Mesenchymal stem cell (in vitro differentiated cells and primary cell): ENCODE measurements around the gene TMPRSS5.

ENCODE experiments used
- DNase-seq: peaks from one replicate; pipeline ENCODE4 v3.0.0-alpha.2; 2013
- H2AFZ ChIP-seq: one replicate; pipeline ENCODE4 v1.6.1; 2013; ENCODE audit warnings: low read depth, mild to moderate bottlenecking, control low read depth, inconsistent platforms, low read length, moderate library complexity
- H2AK5ac ChIP-seq: 2 replicates; pipeline ENCODE4 v1.6.1; 2013; ENCODE audit warnings: low read length, moderate library complexity, mild to moderate bottlenecking, inconsistent platforms; ENCODE audit not compliant: severe bottlenecking
- H2BK120ac ChIP-seq: one replicate; pipeline ENCODE4 v1.6.1; 2013; ENCODE audit warnings: low read depth, mild to moderate bottlenecking, inconsistent platforms, low read length, moderate library complexity
- H2BK12ac ChIP-seq, 2 experiments: one replicate each; pipeline ENCODE4 v1.6.1; 2013; ENCODE audit warnings: inconsistent platforms in 2 of 2, low read length in 2 of 2, mild to moderate bottlenecking in 2 of 2, moderate library complexity in 2 of 2, control low read depth in 1 of 2
- H2BK15ac ChIP-seq: one replicate; pipeline ENCODE4 v1.6.1; 2013; ENCODE audit warnings: mild to moderate bottlenecking, low read depth, inconsistent platforms; ENCODE audit not compliant: poor library complexity, severe bottlenecking
- H2BK5ac ChIP-seq: 2 replicates; pipeline ENCODE4 v1.6.1; 2013; ENCODE audit warnings: low read depth, mild to moderate bottlenecking, low read length, control low read depth, inconsistent platforms; ENCODE audit not compliant: poor library complexity, severe bottlenecking
- H3K14ac ChIP-seq, 2 experiments: one replicate each; pipeline ENCODE4 v1.6.1; 2013; ENCODE audit warnings: inconsistent platforms in 2 of 2, low read length in 2 of 2, control low read depth in 1 of 2, mild to moderate bottlenecking in 1 of 2, moderate library complexity in 1 of 2
- H3K18ac ChIP-seq, 2 experiments: one replicate each; pipeline ENCODE4 v1.6.1; 2013; ENCODE audit warnings: inconsistent platforms in 2 of 2, low read length in 2 of 2, control low read depth in 1 of 2, low read depth in 1 of 2, mild to moderate bottlenecking in 1 of 2
- H3K23ac ChIP-seq, 2 experiments: one replicate each; pipeline ENCODE4 v1.6.1; 2013; ENCODE audit warnings: inconsistent platforms in 2 of 2, low read length in 2 of 2, mild to moderate bottlenecking in 2 of 2, moderate library complexity in 2 of 2, control low read depth in 1 of 2
- H3K27ac ChIP-seq: 2 replicates; pipeline ENCODE4 v1.5.1; 2013; ENCODE audit warnings: mild to moderate bottlenecking, moderate library complexity, low read length, control low read depth, inconsistent platforms; ENCODE audit not compliant: poor library complexity, severe bottlenecking
- H3K27me3 ChIP-seq, 2 experiments: 2 replicates each; pipeline versions ENCODE4 v1.6.1 to v1.7.0; 2013; ENCODE audit warnings: low read length in 2 of 2, mild to moderate bottlenecking in 2 of 2, moderate library complexity in 2 of 2, control low read depth in 1 of 2, inconsistent platforms in 1 of 2; ENCODE audit not compliant: control insufficient read depth in 1 of 2, insufficient read depth in 1 of 2
- H3K36me3 ChIP-seq, 2 experiments: 2 replicates each; pipeline versions ENCODE4 v1.6.1 to v1.7.0; 2013; ENCODE audit warnings: low read length in 2 of 2, control low read depth in 1 of 2, inconsistent platforms in 1 of 2, low read depth in 1 of 2, mild to moderate bottlenecking in 1 of 2; ENCODE audit not compliant: insufficient read depth in 2 of 2, control insufficient read depth in 1 of 2
- H3K4ac ChIP-seq, 2 experiments: one replicate each; pipeline ENCODE4 v1.6.1; 2013; ENCODE audit warnings: inconsistent platforms in 2 of 2, low read length in 2 of 2, mild to moderate bottlenecking in 2 of 2, moderate library complexity in 2 of 2, control low read depth in 1 of 2, low read depth in 1 of 2
- H3K4me1 ChIP-seq: 2 replicates; pipeline ENCODE4 v1.6.1; 2013; ENCODE audit warnings: low read depth, low read length, control low read depth; ENCODE audit not compliant: control insufficient read depth, insufficient read depth
- H3K4me2 ChIP-seq: 2 replicates; pipeline ENCODE4 v1.6.1; 2013; ENCODE audit warnings: low read length, mild to moderate bottlenecking, inconsistent platforms; ENCODE audit not compliant: poor library complexity, severe bottlenecking
- H3K4me3 ChIP-seq, 2 experiments: 2 replicates each; pipeline versions ENCODE4 v1.5.1 to v1.7.0; 2013; ENCODE audit warnings: low read length in 2 of 2, mild to moderate bottlenecking in 2 of 2, control low read depth in 1 of 2, low read depth in 1 of 2; ENCODE audit not compliant: insufficient read depth in 1 of 2
- H3K79me1 ChIP-seq: replicated peaks from 2 replicates; pipeline ENCODE4 v1.6.1; 2013; ENCODE audit warnings: mild to moderate bottlenecking, control low read depth, low read length, inconsistent platforms; ENCODE audit not compliant: poor library complexity, severe bottlenecking
- H3K9ac ChIP-seq: 2 replicates; pipeline ENCODE4 v1.7.0; 2013; ENCODE audit warnings: mild to moderate bottlenecking, low read length, moderate library complexity
- H3K9me3 ChIP-seq: 2 replicates; pipeline ENCODE4 v1.7.0; 2013; ENCODE audit warnings: mild to moderate bottlenecking, low read length; ENCODE audit not compliant: control insufficient read depth
- H4K8ac ChIP-seq: one replicate; pipeline ENCODE4 v1.6.1; 2013; ENCODE audit warnings: inconsistent platforms, mild to moderate bottlenecking, low read length, moderate library complexity
- H4K91ac ChIP-seq: one replicate; pipeline ENCODE4 v1.6.1; 2013; ENCODE audit warnings: mild to moderate bottlenecking, low read length, inconsistent platforms
- WGBS: methylation state at CpG from one replicate; pipeline ENCODE4 v1.1.7; 2013; ENCODE audit warnings: mixed read lengths; 5-methylcytosine and 5-hydroxymethylcytosine counted together

The TMPRSS5 gene

DNA sequence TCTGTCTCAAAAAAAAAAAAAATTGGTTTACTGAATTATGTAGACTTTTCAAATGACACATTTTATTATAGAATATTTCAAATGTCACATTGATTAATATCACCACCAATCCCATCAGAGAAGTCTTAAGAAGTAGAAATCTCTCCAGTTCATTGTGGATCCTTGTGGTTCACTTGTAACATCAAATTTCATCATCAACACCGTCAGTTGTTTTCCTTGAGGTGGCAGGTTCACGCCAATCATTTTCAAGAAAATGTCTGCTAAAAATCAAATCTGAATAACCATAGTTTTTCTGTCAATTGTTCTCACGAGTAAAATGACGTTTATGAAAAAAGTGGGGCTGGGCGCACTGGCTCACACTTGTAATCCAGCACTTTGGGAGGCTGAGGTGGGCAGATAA lies 50.3 kb downstream of the TMPRSS5 start:
- WGBS = 90% methylated on average over 5 of the region's 5 CpGs
- Histone ChIP-seq H2BK5ac (no peak overlapping the region), H2AK5ac (no peak overlapping the region), H3K4me2 (no peak overlapping the region), H2BK120ac (no peak overlapping the region), H3K27ac (no peak overlapping the region), H3K9ac (no peak overlapping the region), H3K4me1 (no peaks in the 10 kb centered on the region), H3K23ac (no peak overlapping the region), H4K91ac (no peak overlapping the region), H3K9me3 (peaks cover 21% of the 10 kb centered on the region), H2BK15ac (no peak overlapping the region), H3K18ac (no peak overlapping the region), H2BK12ac (no peak overlapping the region), H3K4me3 (no peak overlapping the region), H4K8ac (no peak overlapping the region), H3K79me1 (no peaks in the 10 kb centered on the region), H3K14ac (no peak overlapping the region), H3K27me3 (peaks cover 0 to 30% of the 10 kb centered on the region in 2 experiments), H3K36me3 (no peaks in the 10 kb centered on the region), H2AFZ (no peak overlapping the region), H3K4ac (no peak overlapping the region)
- no peak for DNase-seq

DNA sequence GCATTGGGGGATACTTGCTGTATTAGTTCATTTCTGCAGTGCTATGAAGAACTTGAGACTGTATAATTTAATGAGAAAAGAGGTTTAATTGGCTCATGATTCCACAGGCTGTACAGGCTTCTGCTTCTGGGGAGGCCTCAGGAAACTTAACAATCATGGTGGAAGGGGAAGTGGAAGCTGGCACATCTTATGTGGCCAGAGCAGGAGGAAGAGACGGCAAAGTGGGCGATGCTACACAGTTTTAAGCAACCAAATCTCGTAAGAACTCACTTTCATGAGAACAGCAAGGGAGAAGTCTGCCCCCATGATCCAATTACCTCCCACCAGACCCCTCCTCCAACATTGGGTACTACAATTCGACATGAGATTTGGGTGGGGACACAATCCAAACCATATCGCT lies 55.1 kb downstream of the TMPRSS5 start:
- Histone ChIP-seq H3K23ac (no peak overlapping the region), H2BK5ac (no peak overlapping the region), H3K79me1 (no peaks in the 10 kb centered on the region), H2BK15ac (no peak overlapping the region), H3K27ac (no peak overlapping the region), H4K91ac (no peak overlapping the region), H3K14ac (no peak overlapping the region), H2BK12ac (no peak overlapping the region), H3K18ac (no peak overlapping the region), H3K9me3 (peaks cover 28% of the 10 kb centered on the region), H3K27me3 (peaks cover 0 to 38% of the 10 kb centered on the region in 2 experiments), H3K36me3 (no peaks in the 10 kb centered on the region), H4K8ac (no peak overlapping the region), H3K9ac (no peak overlapping the region), H3K4ac (no peak overlapping the region), H2AK5ac (no peak overlapping the region), H2BK120ac (no peak overlapping the region), H3K4me1 (no peaks in the 10 kb centered on the region), H2AFZ (no peak overlapping the region), H3K4me3 (no peak overlapping the region), H3K4me2 (no peak overlapping the region)
- WGBS = 69% methylated on average over 5 of the region's 5 CpGs
- no peak for DNase-seq

DNA sequence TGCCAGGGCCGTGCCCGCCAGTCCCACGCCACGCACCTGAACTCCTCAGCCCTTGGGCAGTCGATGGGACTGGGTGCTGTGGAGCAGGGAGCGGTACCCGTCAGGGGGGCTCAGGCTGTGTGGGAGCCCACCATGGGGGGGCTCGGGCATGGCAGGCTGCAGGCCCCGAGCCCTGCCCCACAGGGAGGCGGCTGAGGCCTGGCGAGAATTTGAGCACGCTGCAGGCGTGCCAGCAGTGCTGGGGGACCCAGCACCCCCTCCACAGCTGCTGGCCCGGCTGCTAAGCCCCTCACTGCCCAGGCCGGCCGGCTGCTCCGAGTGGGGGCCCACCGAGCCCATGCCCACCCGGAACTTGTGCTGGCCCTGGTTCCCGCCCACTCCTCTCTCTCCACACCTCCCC lies 56.8 kb downstream of the TMPRSS5 start:
- Histone ChIP-seq H3K23ac (no peak overlapping the region), H2BK12ac (no peak overlapping the region), H3K36me3 (no peaks in the 10 kb centered on the region), H3K4me3 (no peak overlapping the region), H4K91ac (no peak overlapping the region), H2BK5ac (no peak overlapping the region), H3K4me1 (no peaks in the 10 kb centered on the region), H3K9me3 (peaks cover 27% of the 10 kb centered on the region), H2BK120ac (no peak overlapping the region), H4K8ac (no peak overlapping the region), H3K79me1 (no peaks in the 10 kb centered on the region), H3K14ac (no peak overlapping the region), H3K27me3 (peaks cover 0 to 54% of the 10 kb centered on the region in 2 experiments), H3K4me2 (no peak overlapping the region), H2BK15ac (no peak overlapping the region), H3K9ac (no peak overlapping the region), H3K27ac (no peak overlapping the region), H2AFZ (no peak overlapping the region), H2AK5ac (no peak overlapping the region), H3K4ac (no peak overlapping the region), H3K18ac (no peak overlapping the region)
- no peak for DNase-seq
- 86% methylated on average over 20 of the region's 20 CpGs for WGBS

GRCh38 chr11:113647856-113648255 lies 58.3 kb downstream of the TMPRSS5 start:
- H3K18ac ChIP-seq = no peak overlapping the region
- H2BK15ac ChIP-seq = no peak overlapping the region
- no peak for DNase-seq
- peaks cover 1% of the 10 kb centered on the region for H3K4me1 ChIP-seq
- H3K36me3 ChIP-seq = no peaks in the 10 kb centered on the region
- H3K4me3 ChIP-seq = no peak overlapping the region
- no peak overlapping the region for H3K4ac ChIP-seq
- no peak overlapping the region for H3K27ac ChIP-seq
- peaks cover 2 to 56% of the 10 kb centered on the region in 2 experiments for H3K27me3 ChIP-seq
- no peak overlapping the region for H4K8ac ChIP-seq
- WGBS = 91% methylated on average over 3 of the region's 4 CpGs
- H3K14ac ChIP-seq = no peak overlapping the region
- H4K91ac ChIP-seq = no peak overlapping the region
- H2AFZ ChIP-seq = no peak overlapping the region
- no peaks in the 10 kb centered on the region for H3K79me1 ChIP-seq
- H2AK5ac ChIP-seq = no peak overlapping the region
- no peak overlapping the region for H2BK5ac ChIP-seq
- no peak overlapping the region for H3K9ac ChIP-seq
- no peak overlapping the region for H2BK120ac ChIP-seq
- no peak overlapping the region for H2BK12ac ChIP-seq
- peaks cover 17% of the 10 kb centered on the region for H3K9me3 ChIP-seq
- H3K4me2 ChIP-seq = no peak overlapping the region
- no peak overlapping the region for H3K23ac ChIP-seq
